Spleen (tissue), 11 donors: ENCODE measurements around the gene REEP5. TPM values are rescaled to one million over a fixed set of nuclear protein-coding genes. Genes with fewer than 3 reads are reported as not detected.

ENCODE experiments used
- DNase-seq: peaks from one replicate; pipeline ENCODE4 v3.0.0-alpha.2; 2020
- H3K27ac ChIP-seq, 8 donors: fragments of 200-600 bp; sonication (generic) in 7 of 8; 1 replicate in 4 of 8; 2 replicates in 4 of 8; pipeline versions ENCODE4 v1.5.0 to v1.8.0; 2016 to 2021; ENCODE audit warnings: inconsistent platforms in 4 of 8, mild to moderate bottlenecking in 4 of 8, moderate library complexity in 1 of 8
- H3K27me3 ChIP-seq, 7 donors: fragments of 200-600 bp; sonication (generic) in 6 of 7; replicated peaks in 1 of 7; 1 replicate in 4 of 7; 2 replicates in 3 of 7; pipeline versions ENCODE4 v1.5.0 to v1.8.0; 2016 to 2021; ENCODE audit warnings: inconsistent platforms in 3 of 7, mild to moderate bottlenecking in 1 of 7
- H3K36me3 ChIP-seq, 6 donors: fragments of 200-600 bp; sonication (generic) in 5 of 6; 1 replicate in 4 of 6; 2 replicates in 2 of 6; pipeline versions ENCODE4 v1.5.0 to v1.8.0; 2016 to 2021; ENCODE audit warnings: inconsistent platforms in 2 of 6
- H3K4me1 ChIP-seq, 6 donors: fragments of 200-600 bp; sonication (generic) in 5 of 6; 1 replicate in 3 of 6; 2 replicates in 3 of 6; pipeline versions ENCODE4 v1.5.0 to v1.8.0; 2016 to 2021; ENCODE audit warnings: inconsistent platforms in 3 of 6
- H3K4me3 ChIP-seq, 8 donors: fragments of 200-600 bp; sonication (generic) in 7 of 8; 1 replicate in 4 of 8; 2 replicates in 4 of 8; pipeline versions ENCODE4 v1.5.0 to v1.8.0; 2016 to 2021; ENCODE audit warnings: inconsistent platforms in 4 of 8, mild to moderate bottlenecking in 4 of 8, moderate library complexity in 2 of 8
- H3K9me3 ChIP-seq, 8 donors: fragments of 200-600 bp; sonication (generic) in 7 of 8; 1 replicate in 4 of 8; 2 replicates in 4 of 8; pipeline versions ENCODE4 v1.5.0 to v1.8.0; 2016 to 2021; ENCODE audit warnings: inconsistent platforms in 4 of 8
- POLR2A ChIP-seq, 3 donors: fragments of 450-650 bp; IDR thresholded peaks; one replicate each; pipeline ENCODE4 v1.5.1; 2017; ENCODE audit warnings: antibody characterized with exemption in 3 of 3, mild to moderate bottlenecking in 1 of 3
- POLR2AphosphoS5 ChIP-seq, 3 donors: sonication (generic); formaldehyde crosslinking; IDR thresholded peaks; one replicate each; pipeline ENCODE4 v1.5.1; 2017; ENCODE audit warnings: antibody characterized with exemption in 3 of 3
- WGBS, 5 donors: extraction: QIAGEN DNeasy Blood & Tissue Kit in 3 of 5; methylation state at CpG; one replicate each; pipeline versions ENCODE4 v1.1.5 to v1.1.7; 2013 to 2018; 5-methylcytosine and 5-hydroxymethylcytosine counted together
- intact Hi-C: fragments of 100-400 bp; cut with DNase I; formaldehyde crosslinking; loops from one replicate; pipeline ENCODE4 v1.15.0; 2023; ENCODE audit warnings: low total_unique reads
- polyA plus RNA-seq, 3 donors: library from polyadenylated mRNA; stranded (reverse); fragments of 200-250 nt; gene quantifications; one replicate each; pipeline ENCODE4 v1.2.1, GENCODE V29; 2013
- total RNA-seq, 7 donors: library from RNA; depleted of rRNA in 3 of 7; stranded (reverse); fragments of >200 nt in 3 of 7; fragmentation: NEBNext Ultra II Directional in 4 of 7; extraction: Animal tissue kit (Norgen Biotek cat#: 25700) in 4 of 7; gene quantifications; one replicate each; pipeline versions ENCODE4 v1.1.0 to v1.2.1, GENCODE V29; 2016 to 2021
- TF ChIP-seq, protein P1 (sequence below), 11 experiments: fragments of 200-600 bp in 7 of 11; fragments of 450-650 bp in 4 of 11; sonication (generic) in 4 of 11; IDR thresholded peaks in 8 of 11; conservative IDR thresholded peaks in 3 of 11; 1 replicate in 7 of 11; 2 replicates in 4 of 11; pipeline versions ENCODE4 v1.4.0 to v1.8.0; 2016 to 2021; ENCODE audit warnings: antibody characterized with exemption in 11 of 11, inconsistent platforms in 4 of 11, mild to moderate bottlenecking in 1 of 11
- donor health status: healthy with polysubstance abuse.
- donor health status: DM: no; HTN: no; CAD: no; lungs with moderate emphysema.
- donor health status: DM: no; HTN: no; CAD: no.
- donor health status: Bipolar disorder and iron deficiency.
- donor health status: healthy.
- donor health status: DM: no; HTN: no; CAD: no.
- donor health status: DM: yes; HTN: yes; CAD: no.

Gene REEP5
- total and polyA plus RNA-seq, 10 donors = 25.3 to 84.8 (median 60.9) TPM

DNA sequence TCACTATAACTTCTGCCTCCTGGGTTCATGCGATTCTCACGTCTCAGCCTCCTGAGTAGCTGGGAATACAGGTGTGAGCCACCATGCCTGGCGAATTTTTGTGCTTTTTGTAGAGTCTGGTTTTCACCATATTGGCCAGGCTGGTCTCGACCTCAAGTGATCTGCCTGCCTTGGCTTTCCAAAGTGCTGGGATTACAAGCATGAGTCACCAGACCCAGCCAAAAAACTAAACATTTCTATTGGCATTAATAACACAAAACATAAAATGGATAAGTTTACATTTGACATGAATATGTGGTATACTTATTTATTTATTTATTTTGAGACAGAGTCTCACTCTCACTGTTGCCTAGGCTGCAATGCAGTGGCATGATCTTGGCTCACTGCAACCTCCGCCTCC, 13.6 kb upstream of the REEP5 start:
- H3K9me3 ChIP-seq = no peaks in the 10 kb centered on the region
- no peak overlapping the region for H3K4me3 ChIP-seq
- no peak for DNase-seq
- no peak overlapping the region for H3K27ac ChIP-seq
- H3K36me3 ChIP-seq = no peaks in the 10 kb centered on the region
- TF ChIP-seq POLR2A (IDR thresholded peaks at IDR 0.05) (no peak), POLR2AphosphoS5 (IDR thresholded peaks at IDR 0.05) (no peak)
- TF ChIP-seq, protein P1, sequence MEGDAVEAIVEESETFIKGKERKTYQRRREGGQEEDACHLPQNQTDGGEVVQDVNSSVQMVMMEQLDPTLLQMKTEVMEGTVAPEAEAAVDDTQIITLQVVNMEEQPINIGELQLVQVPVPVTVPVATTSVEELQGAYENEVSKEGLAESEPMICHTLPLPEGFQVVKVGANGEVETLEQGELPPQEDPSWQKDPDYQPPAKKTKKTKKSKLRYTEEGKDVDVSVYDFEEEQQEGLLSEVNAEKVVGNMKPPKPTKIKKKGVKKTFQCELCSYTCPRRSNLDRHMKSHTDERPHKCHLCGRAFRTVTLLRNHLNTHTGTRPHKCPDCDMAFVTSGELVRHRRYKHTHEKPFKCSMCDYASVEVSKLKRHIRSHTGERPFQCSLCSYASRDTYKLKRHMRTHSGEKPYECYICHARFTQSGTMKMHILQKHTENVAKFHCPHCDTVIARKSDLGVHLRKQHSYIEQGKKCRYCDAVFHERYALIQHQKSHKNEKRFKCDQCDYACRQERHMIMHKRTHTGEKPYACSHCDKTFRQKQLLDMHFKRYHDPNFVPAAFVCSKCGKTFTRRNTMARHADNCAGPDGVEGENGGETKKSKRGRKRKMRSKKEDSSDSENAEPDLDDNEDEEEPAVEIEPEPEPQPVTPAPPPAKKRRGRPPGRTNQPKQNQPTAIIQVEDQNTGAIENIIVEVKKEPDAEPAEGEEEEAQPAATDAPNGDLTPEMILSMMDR (IDR thresholded peaks at IDR 0.05 in 8 of 11, conservative IDR thresholded peaks at IDR 0.05 in 3 of 11) = no peak
- intact Hi-C loops = no loop called here
- 92 to 97% (median 94%) methylated on average over 5 of the region's 5 CpGs for WGBS, 5 donors
- H3K4me1 ChIP-seq = peaks cover 0 to 15% (median 2%) of the 10 kb centered on the region in 6 donors
- H3K27me3 ChIP-seq = no peaks in the 10 kb centered on the region

- Histone ChIP-seq H3K4me1 (peaks cover 8 to 29% (median 15%) of the 10 kb centered on the region in 6 donors), H3K27me3 (no peaks in the 10 kb centered on the region), H3K36me3 (no peaks in the 10 kb centered on the region), H3K9me3 (no peaks in the 10 kb centered on the region), H3K4me3 (no peak overlapping the region), H3K27ac (no peak overlapping the region)
- intact Hi-C loops = no loop called here
- DNase-seq = no peak
- TF ChIP-seq, protein P1 (IDR thresholded peaks at IDR 0.05 in 8 of 11, conservative IDR thresholded peaks at IDR 0.05 in 3 of 11) = no peak
- no peak for TF ChIP-seq POLR2AphosphoS5 (IDR thresholded peaks at IDR 0.05)
These were observed 12.3 kb upstream of the REEP5 start for GRCh38 chr5:112934366-112934663.

GRCh38 chr5:112933651-112934365, 11.8 kb upstream of the REEP5 start:
- no peaks in the 10 kb centered on the region for H3K9me3 ChIP-seq
- no peak for TF ChIP-seq POLR2AphosphoS5 (IDR thresholded peaks at IDR 0.05)
- TF ChIP-seq, protein P1 (IDR thresholded peaks at IDR 0.05 in 8 of 11, conservative IDR thresholded peaks at IDR 0.05 in 3 of 11) = no peak
- TF ChIP-seq POLR2A (IDR thresholded peaks at IDR 0.05) = no peak
- no peaks in the 10 kb centered on the region for H3K36me3 ChIP-seq
- no peak overlapping the region for H3K4me3 ChIP-seq
- peaks cover 11 to 34% (median 20%) of the 10 kb centered on the region in 6 donors for H3K4me1 ChIP-seq
- no peaks in the 10 kb centered on the region for H3K27me3 ChIP-seq
- H3K27ac ChIP-seq = no peak overlapping the region
- intact Hi-C loops = no loop called here
- 67 to 94% (median 79%) methylated on average over 1 of the region's 1 CpG for WGBS, 5 donors
- DNase-seq = no peak

DNA sequence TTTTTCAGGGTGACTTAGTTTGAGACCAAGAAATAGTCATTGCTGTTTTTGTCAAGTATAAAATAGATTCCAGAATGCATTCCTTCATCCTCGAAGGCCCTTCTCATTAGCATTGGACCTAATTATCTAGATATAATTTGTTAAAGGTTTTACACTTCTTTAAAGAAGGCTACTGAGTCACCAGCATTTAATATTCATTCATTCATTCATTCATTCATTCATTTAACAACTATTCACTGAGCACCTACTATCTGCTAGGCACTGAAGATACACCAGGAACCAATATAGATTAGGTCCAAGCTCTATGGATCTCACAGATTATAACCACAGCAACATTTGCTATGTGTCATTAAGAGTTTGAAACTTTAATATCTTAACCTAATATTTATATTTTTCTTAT, 11.1 kb upstream of the REEP5 start:
- H3K27ac ChIP-seq = no peak overlapping the region
- H3K27me3 ChIP-seq = no peaks in the 10 kb centered on the region
- 76 to 95% (median 86%) methylated on average over 1 of the region's 1 CpG for WGBS, 5 donors
- no peak for DNase-seq
- TF ChIP-seq POLR2A (IDR thresholded peaks at IDR 0.05) = no peak
- no peak for TF ChIP-seq POLR2AphosphoS5 (IDR thresholded peaks at IDR 0.05)
- TF ChIP-seq, protein P1 (IDR thresholded peaks at IDR 0.05 in 8 of 11, conservative IDR thresholded peaks at IDR 0.05 in 3 of 11) = no peak
- no peak overlapping the region for H3K4me3 ChIP-seq
- H3K36me3 ChIP-seq = no peaks in the 10 kb centered on the region
- intact Hi-C loops = no loop called here
- H3K9me3 ChIP-seq = no peaks in the 10 kb centered on the region
- peaks cover 11 to 41% (median 27%) of the 10 kb centered on the region in 6 donors for H3K4me1 ChIP-seq
